Prostate gland (tissue), 2 donors: ENCODE results near the gene CRYGB. TPM values are rescaled to one million over a fixed set of nuclear protein-coding genes. Genes with fewer than 3 reads are reported as not detected.

ENCODE experiments used
- DNase-seq: peaks from one replicate; pipeline ENCODE4 v3.0.0-alpha.2; 2019; ENCODE audit warnings: low spot score
- H3K27ac ChIP-seq, 2 donors: fragments of 200-600 bp; sonication (generic); 2 replicates each; pipeline ENCODE4 v1.5.1; 2017 to 2019
- H3K27me3 ChIP-seq: fragments of 200-600 bp; sonication (generic); replicated peaks from 2 replicates; pipeline ENCODE4 v1.5.1; 2019; ENCODE audit not compliant: insufficient read depth
- H3K36me3 ChIP-seq, 2 donors: fragments of 200-600 bp; sonication (generic); 1 replicate in 1 of 2; 2 replicates in 1 of 2; pipeline versions ENCODE4 v1.5.1 to v1.8.1; 2017 to 2019
- H3K4me1 ChIP-seq: fragments of 200-600 bp; sonication (generic); replicated peaks from 2 replicates; pipeline ENCODE4 v1.5.1; 2019
- H3K4me3 ChIP-seq, 2 donors: fragments of 200-600 bp; sonication (generic); 2 replicates each; pipeline ENCODE4 v1.5.1; 2017 to 2019
- H3K9me3 ChIP-seq: fragments of 200-600 bp; sonication (generic); 2 replicates; pipeline ENCODE4 v1.5.1; 2017
- POLR2A ChIP-seq: fragments of 450-650 bp; IDR thresholded peaks from one replicate; pipeline ENCODE4 v1.6.1; 2016; ENCODE audit warnings: antibody characterized with exemption, mild to moderate bottlenecking
- POLR2AphosphoS5 ChIP-seq: sonication (generic); formaldehyde crosslinking; IDR thresholded peaks from one replicate; pipeline ENCODE4 v1.6.1; 2017; ENCODE audit warnings: antibody characterized with exemption
- WGBS: methylation state at CpG from one replicate; pipeline ENCODE4 v1.1.5; 2018; 5-methylcytosine and 5-hydroxymethylcytosine counted together
- intact Hi-C: fragments of 100-400 bp; cut with DNase I; formaldehyde crosslinking; loops from one replicate; pipeline ENCODE4 v1.14.2; 2022
- total RNA-seq, 2 donors: library from RNA; depleted of rRNA; stranded (reverse); fragments of >200 nt; gene quantifications; one replicate each; pipeline ENCODE4 v1.1.0, GENCODE V29; 2016
- TF ChIP-seq, protein P1 (sequence below), 4 experiments: fragments of 200-600 bp in 2 of 4; fragments of 450-650 bp in 2 of 4; sonication (generic) in 2 of 4; IDR thresholded peaks; 1 replicate in 3 of 4; 2 replicates in 1 of 4; pipeline ENCODE4 v1.5.1; 2016 to 2019; ENCODE audit warnings: antibody characterized with exemption in 4 of 4, mild to moderate bottlenecking in 2 of 4, moderate library complexity in 2 of 4

The CRYGB gene
- total RNA-seq, 2 donors from 2014 or later = not detected

DNA sequence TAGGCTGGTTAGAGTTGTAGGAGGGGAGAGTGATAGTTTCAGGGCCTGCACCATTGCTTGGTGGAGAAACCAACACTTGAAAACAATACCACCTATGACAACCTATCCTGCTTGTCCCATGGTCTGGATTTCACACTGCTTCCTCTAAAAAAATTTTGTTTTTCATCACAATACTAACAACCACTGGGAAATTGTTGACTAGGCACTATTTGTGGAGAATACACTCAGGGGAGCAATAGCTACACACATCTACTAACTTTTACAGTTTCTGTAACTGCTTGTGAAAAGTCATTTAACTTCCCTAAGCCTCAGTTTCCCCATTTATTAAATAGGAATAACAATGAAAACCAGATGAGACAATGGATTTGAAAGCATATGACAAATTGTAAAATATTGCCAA, 4.1 kb upstream of the CRYGB start:
- no peaks in the 10 kb centered on the region for H3K36me3 ChIP-seq
- TF ChIP-seq POLR2AphosphoS5 = no peak
- TF ChIP-seq, protein P1, sequence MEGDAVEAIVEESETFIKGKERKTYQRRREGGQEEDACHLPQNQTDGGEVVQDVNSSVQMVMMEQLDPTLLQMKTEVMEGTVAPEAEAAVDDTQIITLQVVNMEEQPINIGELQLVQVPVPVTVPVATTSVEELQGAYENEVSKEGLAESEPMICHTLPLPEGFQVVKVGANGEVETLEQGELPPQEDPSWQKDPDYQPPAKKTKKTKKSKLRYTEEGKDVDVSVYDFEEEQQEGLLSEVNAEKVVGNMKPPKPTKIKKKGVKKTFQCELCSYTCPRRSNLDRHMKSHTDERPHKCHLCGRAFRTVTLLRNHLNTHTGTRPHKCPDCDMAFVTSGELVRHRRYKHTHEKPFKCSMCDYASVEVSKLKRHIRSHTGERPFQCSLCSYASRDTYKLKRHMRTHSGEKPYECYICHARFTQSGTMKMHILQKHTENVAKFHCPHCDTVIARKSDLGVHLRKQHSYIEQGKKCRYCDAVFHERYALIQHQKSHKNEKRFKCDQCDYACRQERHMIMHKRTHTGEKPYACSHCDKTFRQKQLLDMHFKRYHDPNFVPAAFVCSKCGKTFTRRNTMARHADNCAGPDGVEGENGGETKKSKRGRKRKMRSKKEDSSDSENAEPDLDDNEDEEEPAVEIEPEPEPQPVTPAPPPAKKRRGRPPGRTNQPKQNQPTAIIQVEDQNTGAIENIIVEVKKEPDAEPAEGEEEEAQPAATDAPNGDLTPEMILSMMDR (IDR thresholded peaks at IDR 0.05) = no peak
- no peak for TF ChIP-seq POLR2A
- no peaks in the 10 kb centered on the region for H3K4me1 ChIP-seq
- H3K4me3 ChIP-seq = no peak overlapping the region
- no peak overlapping the region for H3K27ac ChIP-seq
- H3K27me3 ChIP-seq = no peaks in the 10 kb centered on the region
- H3K9me3 ChIP-seq = no peaks in the 10 kb centered on the region
- no peak for DNase-seq
- intact Hi-C loops = no loop called here

- Histone ChIP-seq H3K27ac (no peak overlapping the region), H3K4me3 (no peak overlapping the region), H3K4me1 (no peaks in the 10 kb centered on the region), H3K9me3 (no peaks in the 10 kb centered on the region), H3K36me3 (no peaks in the 10 kb centered on the region), H3K27me3 (no peaks in the 10 kb centered on the region)
- intact Hi-C loops = no loop called here
- WGBS = 80% methylated on average over 2 of the region's 2 CpGs
- DNase-seq = no peak
- TF ChIP-seq POLR2A (no peak), POLR2AphosphoS5 (no peak)
- TF ChIP-seq, protein P1 (IDR thresholded peaks at IDR 0.05) = no peak
Measured at GRCh38 chr2:208148803-208149202, 2.8 kb upstream of the CRYGB start.

DNA sequence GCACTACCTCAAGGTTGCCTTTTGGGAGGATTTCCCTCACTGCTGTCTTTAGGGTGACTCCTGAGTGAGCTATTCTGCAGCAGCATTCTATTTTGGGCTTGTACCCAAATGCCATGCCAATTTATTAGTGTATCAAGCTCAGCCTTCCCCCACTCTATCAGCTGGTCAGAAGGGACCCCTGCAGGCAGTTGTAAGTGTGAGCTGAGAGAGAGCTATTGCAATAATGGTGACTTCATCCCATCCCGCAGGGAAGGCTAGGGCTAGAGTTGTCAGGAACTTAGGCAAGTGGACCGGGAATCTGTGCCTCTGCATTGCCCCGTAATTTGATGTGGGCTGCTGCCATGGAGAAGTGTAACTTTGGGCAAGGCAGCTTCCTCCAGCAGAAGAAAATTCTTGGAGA, 1.8 kb upstream of the CRYGB start:
- 73% methylated on average over 3 of the region's 3 CpGs for WGBS
- no peak for DNase-seq
- H3K36me3 ChIP-seq = no peaks in the 10 kb centered on the region
- no peaks in the 10 kb centered on the region for H3K9me3 ChIP-seq
- TF ChIP-seq POLR2AphosphoS5 (no peak), POLR2A (no peak)
- TF ChIP-seq, protein P1 (IDR thresholded peaks at IDR 0.05) = no peak
- H3K4me3 ChIP-seq = no peak overlapping the region
- H3K27me3 ChIP-seq = no peaks in the 10 kb centered on the region
- H3K27ac ChIP-seq = no peak overlapping the region
- intact Hi-C loops = no loop called here
- H3K4me1 ChIP-seq = no peaks in the 10 kb centered on the region

- H3K4me1 ChIP-seq = no peaks in the 10 kb centered on the region
- H3K9me3 ChIP-seq = no peaks in the 10 kb centered on the region
- intact Hi-C loops = no loop called here
- no peak overlapping the region for H3K27ac ChIP-seq
- no peaks in the 10 kb centered on the region for H3K36me3 ChIP-seq
- no peaks in the 10 kb centered on the region for H3K27me3 ChIP-seq
- H3K4me3 ChIP-seq = no peak overlapping the region
- no peak for TF ChIP-seq POLR2A
- TF ChIP-seq POLR2AphosphoS5 = no peak
- TF ChIP-seq, protein P1 (IDR thresholded peaks at IDR 0.05) = no peak
- no peak for DNase-seq
Measured at GRCh38 chr2:208147008-208147407, 1.1 kb upstream of the CRYGB start.

DNA sequence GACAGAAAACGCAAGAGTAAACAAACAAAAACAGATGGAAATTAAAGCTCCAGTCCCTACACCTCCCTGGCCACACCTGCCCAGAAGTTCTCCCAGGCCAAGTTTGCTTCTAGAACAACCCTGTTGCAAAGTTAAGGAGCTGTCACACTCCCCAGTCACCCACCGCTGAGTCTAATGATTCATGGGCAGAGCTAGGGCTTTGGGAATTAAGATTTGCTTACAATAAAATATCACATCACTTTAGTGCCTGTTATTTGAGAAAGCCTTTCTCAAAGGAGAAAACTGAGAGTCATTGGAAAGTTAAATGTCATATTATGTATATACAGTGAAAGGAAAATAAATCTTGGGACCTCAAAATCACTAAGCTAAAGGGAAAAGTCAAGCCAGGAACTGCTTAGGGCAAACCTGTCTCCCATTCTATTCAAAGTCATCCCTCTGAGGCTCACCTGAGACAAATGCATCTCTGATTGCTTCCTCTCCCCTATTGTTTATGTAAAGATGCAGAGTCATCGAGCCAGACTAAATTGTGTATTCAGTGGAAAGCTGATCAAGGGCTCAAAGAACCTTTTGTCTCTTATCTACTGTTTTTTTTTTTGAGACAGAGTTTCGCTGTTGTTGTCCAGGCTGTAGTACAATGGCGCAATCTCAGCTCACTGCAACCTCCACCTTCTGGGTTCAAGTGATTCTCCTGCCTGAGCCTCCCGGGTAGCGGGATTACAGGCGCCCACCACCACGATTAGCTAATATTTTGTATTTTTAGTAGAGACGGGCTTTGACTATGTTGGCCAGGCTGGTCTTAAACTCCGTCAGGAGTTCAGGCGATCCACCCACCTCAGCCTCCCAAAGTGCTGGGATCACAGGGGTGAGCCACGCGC, 2.8 kb downstream of the CRYGB start:
- Histone ChIP-seq H3K9me3 (no peaks in the 10 kb centered on the region), H3K4me3 (no peak overlapping the region), H3K4me1 (no peaks in the 10 kb centered on the region), H3K27ac (no peak overlapping the region), H3K27me3 (no peaks in the 10 kb centered on the region), H3K36me3 (no peaks in the 10 kb centered on the region)
- TF ChIP-seq POLR2A (no peak), POLR2AphosphoS5 (no peak)
- TF ChIP-seq, protein P1 (IDR thresholded peaks at IDR 0.05) = no peak
- no peak for DNase-seq
- intact Hi-C loops = no loop called here
- 72% methylated on average over 14 of the region's 14 CpGs for WGBS
